OCI-LY1 (cell line): ENCODE results near the gene EDN1.

ENCODE experiments used
- H2AFZ ChIP-seq: fragments of 200-600 bp; sonication (generic), shearing (Covaris generic); 2 replicates; pipeline ENCODE4 v1.6.0; 2014; ENCODE audit warnings: antibody characterized with exemption, mild to moderate bottlenecking, low read length
- H3F3A ChIP-seq: fragments of 200-600 bp; sonication (generic), shearing (Covaris generic); 2 replicates; pipeline ENCODE4 v1.6.0; 2014; ENCODE audit warnings: mild to moderate bottlenecking, antibody characterized with exemption, low read length, moderate library complexity; ENCODE audit not compliant: insufficient read depth
- H3K27ac ChIP-seq: fragments of 200-600 bp; sonication (generic); 2 replicates; pipeline ENCODE4 v1.5.1; 2014; ENCODE audit warnings: low read length, mixed run types, mild to moderate bottlenecking, low read depth; ENCODE audit not compliant: poor library complexity, severe bottlenecking
- H3K27me3 ChIP-seq: fragments of 200-600 bp; sonication (generic); 2 replicates; pipeline ENCODE4 v1.6.0; 2014; ENCODE audit warnings: antibody characterized with exemption, mild to moderate bottlenecking, low read length, moderate library complexity; ENCODE audit not compliant: insufficient read depth
- H3K36me3 ChIP-seq: fragments of 200-600 bp; sonication (generic); 2 replicates; pipeline ENCODE4 v1.6.1; 2014; ENCODE audit warnings: mild to moderate bottlenecking, antibody characterized with exemption, low read length, moderate library complexity, mixed read lengths; ENCODE audit not compliant: insufficient read depth
- H3K4me1 ChIP-seq: fragments of 200-600 bp; sonication (generic); 2 replicates; pipeline ENCODE4 v1.5.1; 2014; ENCODE audit warnings: mild to moderate bottlenecking, low read length, moderate library complexity; ENCODE audit not compliant: insufficient read depth, severe bottlenecking
- H3K4me2 ChIP-seq: fragments of 200-600 bp; sonication (generic), shearing (Covaris generic); 2 replicates; pipeline ENCODE4 v1.6.1; 2014; ENCODE audit warnings: low read length
- H3K4me3 ChIP-seq: fragments of 200-600 bp; sonication (generic); 2 replicates; pipeline ENCODE4 v1.5.1; 2014; ENCODE audit warnings: low read length, low read depth, mild to moderate bottlenecking, mixed read lengths; ENCODE audit not compliant: poor library complexity, severe bottlenecking
- H3K79me2 ChIP-seq: fragments of 200-600 bp; shearing (Covaris generic); 2 replicates; pipeline ENCODE4 v1.6.1; 2016; ENCODE audit warnings: mixed run types, low read length, mixed read lengths; ENCODE audit not compliant: insufficient read depth
- H3K9ac ChIP-seq: fragments of 200-600 bp; sonication (generic), shearing (Covaris generic); 2 replicates; pipeline ENCODE4 v1.6.1; 2014; ENCODE audit warnings: mild to moderate bottlenecking, low read length, mixed read lengths
- H3K9me2 ChIP-seq: fragments of 200-600 bp; sonication (generic), shearing (Covaris generic); 2 replicates; pipeline ENCODE4 v1.6.1; 2014; ENCODE audit warnings: low read depth, mild to moderate bottlenecking, low read length, mixed read lengths
- H3K9me3 ChIP-seq: fragments of 200-600 bp; shearing (Covaris generic); 2 replicates; pipeline ENCODE4 v1.6.1; 2014; ENCODE audit warnings: low read length, mixed read lengths
- H4K20me1 ChIP-seq: fragments of 200-600 bp; sonication (generic), shearing (Covaris generic); 2 replicates; pipeline ENCODE4 v1.6.0; 2016; ENCODE audit warnings: mild to moderate bottlenecking, low read length; ENCODE audit not compliant: insufficient read depth
- CTCF ChIP-seq: fragments of 200-600 bp; sonication (generic), shearing (Covaris generic); IDR thresholded peaks from 2 replicates; pipeline ENCODE4 v1.5.1; 2017; ENCODE audit warnings: mild to moderate bottlenecking, antibody characterized with exemption, low read length, moderate library complexity, mixed read lengths
- EZH2 ChIP-seq: fragments of 200-600 bp; sonication (generic), shearing (Covaris generic); IDR thresholded peaks from 2 replicates; pipeline ENCODE4 v1.8.0; 2017; ENCODE audit warnings: borderline replicate concordance, mixed run types, mild to moderate bottlenecking, antibody characterized with exemption, low read length, moderate library complexity, mixed read lengths

EDN1 gene

GRCh38 chr6:12343122-12343439 is 52.9 kb downstream of the EDN1 start:
- no peak overlapping the region for H3K4me3 ChIP-seq
- H3K9me3 ChIP-seq = no peaks in the 10 kb centered on the region
- no peaks in the 10 kb centered on the region for H3F3A ChIP-seq
- H3K9me2 ChIP-seq = no peaks in the 10 kb centered on the region
- H3K4me2 ChIP-seq = no peak overlapping the region
- no peak overlapping the region for H2AFZ ChIP-seq
- no peaks in the 10 kb centered on the region for H3K27me3 ChIP-seq
- H3K36me3 ChIP-seq = no peaks in the 10 kb centered on the region
- no peak for TF ChIP-seq EZH2
- no peak for TF ChIP-seq CTCF
- no peaks in the 10 kb centered on the region for H3K4me1 ChIP-seq
- H3K9ac ChIP-seq = no peak overlapping the region
- no peaks in the 10 kb centered on the region for H4K20me1 ChIP-seq
- no peak overlapping the region for H3K27ac ChIP-seq
- no peaks in the 10 kb centered on the region for H3K79me2 ChIP-seq

- Histone ChIP-seq H3F3A (no peaks in the 10 kb centered on the region), H3K9me3 (no peaks in the 10 kb centered on the region), H3K79me2 (no peaks in the 10 kb centered on the region), H2AFZ (no peak overlapping the region), H3K4me2 (no peak overlapping the region), H4K20me1 (no peaks in the 10 kb centered on the region), H3K4me1 (no peaks in the 10 kb centered on the region), H3K9ac (no peak overlapping the region), H3K36me3 (no peaks in the 10 kb centered on the region), H3K27me3 (no peaks in the 10 kb centered on the region), H3K4me3 (no peak overlapping the region), H3K27ac (no peak overlapping the region), H3K9me2 (no peaks in the 10 kb centered on the region)
- TF ChIP-seq EZH2 = no peak
- TF ChIP-seq CTCF = no peak
Measured at GRCh38 chr6:12343440-12344162, 53.4 kb downstream of the EDN1 start.

- Histone ChIP-seq H3K9me3 (no peaks in the 10 kb centered on the region), H3K4me2 (no peak overlapping the region), H3K79me2 (no peaks in the 10 kb centered on the region), H3K36me3 (no peaks in the 10 kb centered on the region), H3F3A (no peaks in the 10 kb centered on the region), H3K27me3 (no peaks in the 10 kb centered on the region), H3K4me3 (no peak overlapping the region), H3K9ac (no peak overlapping the region), H3K27ac (no peak overlapping the region), H4K20me1 (no peaks in the 10 kb centered on the region), H2AFZ (no peak overlapping the region), H3K9me2 (no peaks in the 10 kb centered on the region), H3K4me1 (no peaks in the 10 kb centered on the region)
- TF ChIP-seq CTCF (no peak), EZH2 (no peak)
Measured at GRCh38 chr6:12344296-12344695, 54.1 kb downstream of the EDN1 start.
